ENCODE measurements around the gene CNTNAP1.

- no peak for TF ChIP-seq PAX5 (IDR thresholded peaks at IDR 0.05; ENCODE audit: insufficient read depth, low read length, severe bottlenecking)
- TF ChIP-seq POLR2A (IDR thresholded peaks at IDR 0.05; ENCODE audit: low read depth, low read length): no peak
- no peak for TF ChIP-seq POLR2AphosphoS5 (IDR thresholded peaks at IDR 0.05; ENCODE audit: low read depth, low read length)
- TF ChIP-seq SPI1 (IDR thresholded peaks at IDR 0.05; ENCODE audit: low read depth, low read length): no peak
- no peak for TF ChIP-seq TAF1 (IDR thresholded peaks at IDR 0.05; ENCODE audit: low read depth, low read length)
Measured at GRCh38 chr17:42682722-42683403, 532 bp downstream of the CNTNAP1 start.

All from GM12891 (cell line).